Liver (tissue), 9 donors: Measurements from ENCODE around the gene CELF2. TPM values are rescaled to one million over a fixed set of nuclear protein-coding genes. Genes with fewer than 3 reads are reported as not detected.

Experiments used
- DNase-seq: peaks from one replicate; pipeline ENCODE4 v3.0.0-alpha.2; 2017; ENCODE audit warnings: low spot score
- H3K27ac ChIP-seq, 2 donors: one replicate each; pipeline ENCODE4 v1.7.0; 2013; ENCODE audit warnings: inconsistent platforms in 2 of 2, low read length in 2 of 2, control low read depth in 1 of 2, low read depth in 1 of 2, mild to moderate bottlenecking in 1 of 2
- H3K27me3 ChIP-seq, 4 donors: one replicate each; pipeline versions ENCODE4 v1.6.1 to v1.7.0; 2013; ENCODE audit warnings: low read length in 3 of 4, inconsistent platforms in 1 of 4, mild to moderate bottlenecking in 1 of 4, moderate library complexity in 1 of 4; ENCODE audit not compliant: control insufficient read depth in 4 of 4, insufficient read depth in 4 of 4
- H3K36me3 ChIP-seq, 4 donors: one replicate each; pipeline versions ENCODE4 v1.6.1 to v1.7.0; 2013; ENCODE audit warnings: low read length in 3 of 4, mild to moderate bottlenecking in 3 of 4, low read depth in 1 of 4, moderate library complexity in 1 of 4; ENCODE audit not compliant: control insufficient read depth in 4 of 4, insufficient read depth in 3 of 4
- H3K4me1 ChIP-seq, 4 donors: one replicate each; pipeline versions ENCODE4 v1.6.1 to v1.7.0; 2013; ENCODE audit warnings: low read length in 3 of 4, mild to moderate bottlenecking in 3 of 4, moderate library complexity in 1 of 4; ENCODE audit not compliant: control insufficient read depth in 4 of 4, insufficient read depth in 4 of 4
- H3K4me3 ChIP-seq, 3 donors: one replicate each; pipeline versions ENCODE4 v1.6.1 to v1.7.0; 2013; ENCODE audit warnings: low read length in 3 of 3, control low read depth in 1 of 3, low read depth in 1 of 3, mild to moderate bottlenecking in 1 of 3
- H3K9ac ChIP-seq, 2 donors: one replicate each; pipeline ENCODE4 v1.7.0; 2013; ENCODE audit warnings: low read length in 2 of 2, mild to moderate bottlenecking in 2 of 2, moderate library complexity in 2 of 2, control low read depth in 1 of 2, low read depth in 1 of 2
- H3K9me3 ChIP-seq, 4 donors: one replicate each; pipeline versions ENCODE4 v1.6.1 to v1.7.0; 2013; ENCODE audit warnings: low read length in 3 of 4; ENCODE audit not compliant: control insufficient read depth in 4 of 4
- ATF3 ChIP-seq: IDR thresholded peaks from 2 replicates; pipeline ENCODE4 v1.6.1; 2016; ENCODE audit warnings: antibody characterized with exemption
- EGR1 ChIP-seq, 2 donors: IDR thresholded peaks; 2 replicates each; pipeline ENCODE4 v1.6.1; 2016 to 2018; ENCODE audit warnings: antibody characterized with exemption in 2 of 2, low read depth in 2 of 2
- FOXA1 ChIP-seq: IDR thresholded peaks from 2 replicates; pipeline ENCODE4 v1.6.1; 2016; ENCODE audit warnings: antibody characterized with exemption
- FOXA2 ChIP-seq: IDR thresholded peaks from 2 replicates; pipeline ENCODE4 v1.6.1; 2016; ENCODE audit warnings: antibody characterized with exemption
- GABPA ChIP-seq, 2 donors: IDR thresholded peaks in 1 of 2; conservative IDR thresholded peaks in 1 of 2; 2 replicates each; pipeline ENCODE4 v1.6.1; 2016; ENCODE audit warnings: antibody characterized with exemption in 2 of 2, mild to moderate bottlenecking in 1 of 2, moderate library complexity in 1 of 2
- HNF4A ChIP-seq, 2 donors: conservative IDR thresholded peaks; 2 replicates each; pipeline ENCODE4 v1.6.1; 2016; ENCODE audit warnings: antibody characterized with exemption in 2 of 2, mild to moderate bottlenecking in 2 of 2
- HNF4G ChIP-seq: IDR thresholded peaks from 2 replicates; pipeline ENCODE4 v1.6.1; 2016; ENCODE audit warnings: antibody characterized with exemption
- JUND ChIP-seq, 2 donors: IDR thresholded peaks; 2 replicates each; pipeline ENCODE4 v1.6.1; 2016; ENCODE audit warnings: antibody characterized with exemption in 2 of 2
- MAX ChIP-seq: IDR thresholded peaks from 2 replicates; pipeline ENCODE4 v1.6.1; 2016; ENCODE audit warnings: antibody characterized with exemption
- RAD21 ChIP-seq, 2 donors: IDR thresholded peaks; 2 replicates each; pipeline ENCODE4 v1.6.1; 2016; ENCODE audit warnings: antibody characterized with exemption in 2 of 2, mild to moderate bottlenecking in 2 of 2
- REST ChIP-seq: IDR thresholded peaks from 2 replicates; pipeline ENCODE4 v1.6.1; 2016; ENCODE audit warnings: antibody characterized with exemption, mild to moderate bottlenecking
- RXRA ChIP-seq, 2 donors: IDR thresholded peaks; 2 replicates each; pipeline ENCODE4 v1.6.1; 2017 to 2018; ENCODE audit warnings: antibody characterized with exemption in 2 of 2, mild to moderate bottlenecking in 1 of 2
- SP1 ChIP-seq: IDR thresholded peaks from 2 replicates; pipeline ENCODE4 v1.6.1; 2018; ENCODE audit warnings: antibody characterized with exemption, mild to moderate bottlenecking
- TAF1 ChIP-seq: conservative IDR thresholded peaks from 2 replicates; pipeline ENCODE4 v1.6.1; 2016; ENCODE audit warnings: antibody characterized with exemption, mild to moderate bottlenecking
- YY1 ChIP-seq: IDR thresholded peaks from 2 replicates; pipeline ENCODE4 v1.6.1; 2016; ENCODE audit warnings: antibody characterized with exemption, mild to moderate bottlenecking
- WGBS: extraction: QIAGEN DNeasy Blood & Tissue Kit; methylation state at CpG from one replicate; pipeline ENCODE4 v1.1.7; 2013; 5-methylcytosine and 5-hydroxymethylcytosine counted together
- polyA plus RNA-seq, 2 donors: library from polyadenylated mRNA; stranded (reverse) in 1 of 2; unstranded in 1 of 2; fragments of 200-250 nt in 1 of 2; fragments of >200 nt in 1 of 2; fragmentation: Nextera tagmentation in 1 of 2; extraction: Ambion mirVana in 1 of 2; gene quantifications; one replicate each; pipeline versions ENCODE4 v1.2.1 to v1.2.3, GENCODE V29; 2013 to 2015
- total RNA-seq, 2 donors: library from RNA; depleted of rRNA; stranded (reverse); fragments of >200 nt; gene quantifications; one replicate each; pipeline ENCODE4 v1.2.3, GENCODE V29; 2014
- TF ChIP-seq, protein P1 (sequence below): fragments of 150-350 bp; IDR thresholded peaks from 2 replicates; pipeline ENCODE4 v1.5.1; 2017; ENCODE audit warnings: improper control_type of control experiment, low read depth, low read length; ENCODE audit not compliant: missing input control
- TF ChIP-seq, protein P2 (sequence below): IDR thresholded peaks from 2 replicates; pipeline ENCODE4 v1.6.1; 2016; ENCODE audit warnings: antibody characterized with exemption
- donor health status: healthy.
- donor health status: healthy.
- donor health status: healthy.
- donor health status: healthy.
- donor health status: healthy.

Gene CELF2
- total and polyA plus RNA-seq, 4 donors, result 1.4 to 8.5 (median 5.6) TPM

DNA sequence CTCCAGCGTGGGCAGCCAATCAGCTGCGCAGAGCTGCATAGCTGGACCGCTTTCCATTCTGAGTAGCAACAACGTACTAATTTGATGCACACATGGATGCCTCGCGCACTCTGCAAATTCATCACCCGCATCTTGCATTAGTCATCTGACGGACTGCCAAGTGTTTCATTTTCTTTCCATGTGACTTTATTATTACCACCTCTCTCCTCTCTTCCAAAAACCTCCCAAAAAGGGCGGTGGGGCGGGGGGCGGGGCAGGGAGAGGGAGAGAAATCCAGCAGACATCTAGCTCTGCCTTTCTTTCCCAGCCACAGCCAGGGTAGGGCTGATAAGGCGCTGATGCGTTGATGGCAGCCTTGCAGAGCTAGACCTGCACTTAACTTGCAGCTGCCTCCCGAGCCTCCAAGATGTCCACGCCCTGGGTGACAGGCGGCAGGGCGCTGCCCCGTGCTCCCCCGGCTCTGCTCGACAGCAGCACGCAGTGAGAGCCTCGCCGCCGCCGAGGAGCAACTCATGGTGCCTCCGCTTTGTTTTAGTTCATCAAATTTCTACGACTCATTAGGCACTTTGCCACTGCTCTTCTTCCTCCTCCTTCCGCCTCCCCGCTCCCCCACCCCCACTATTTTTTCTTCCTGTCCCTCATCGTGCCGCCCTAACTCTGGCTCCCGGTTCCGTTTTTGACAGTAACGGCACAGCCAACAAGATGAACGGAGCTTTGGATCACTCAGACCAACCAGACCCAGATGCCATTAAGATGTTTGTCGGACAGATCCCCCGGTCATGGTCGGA lies 147.3 kb downstream of the CELF2 start:
- Histone ChIP-seq H3K27me3 (peaks cover 0 to 3% (median 0%) of the 10 kb centered on the region in 4 donors), H3K4me1 (peaks cover 0 to 5% (median 4%) of the 10 kb centered on the region in 4 donors), H3K27ac (peak overlapping the region; percentile 75 to 81), H3K9ac (no peak overlapping the region), H3K9me3 (peaks cover 0 to 10% (median 0%) of the 10 kb centered on the region in 4 donors), H3K4me3 (peak overlapping the region in 2 of 3 donors; percentile 42 to 51), H3K36me3 (no peaks in the 10 kb centered on the region)
- no peak for DNase-seq
- TF ChIP-seq SP1, result no peak
- peak; percentile 20 for TF ChIP-seq TAF1
- 9% methylated on average over 38 of the region's 38 CpGs for WGBS

- TF ChIP-seq GABPA (IDR thresholded peaks at IDR 0.05 in 1 of 2, conservative IDR thresholded peaks at IDR 0.05 in 1 of 2), result no peak
- TF ChIP-seq JUND (IDR thresholded peaks at IDR 0.05), result no peak
- TF ChIP-seq RXRA (IDR thresholded peaks at IDR 0.05), result no peak
- no peak for TF ChIP-seq HNF4A (conservative IDR thresholded peaks at IDR 0.05)
- peak; percentile 37 for TF ChIP-seq YY1
- no peak for TF ChIP-seq SP1
- Histone ChIP-seq H3K4me3 (peak overlapping the region; percentile 18 to 51 (median 42)), H3K9me3 (peaks cover 0 to 10% (median 0%) of the 10 kb centered on the region in 4 donors), H3K27ac (peak overlapping the region; percentile 75 to 81), H3K27me3 (peaks cover 0 to 3% (median 0%) of the 10 kb centered on the region in 4 donors), H3K9ac (peak overlapping the region in 1 of 2 donors; percentile 65), H3K36me3 (no peaks in the 10 kb centered on the region), H3K4me1 (peaks cover 0 to 5% (median 4%) of the 10 kb centered on the region in 4 donors)
- DNase-seq, result no peak
- WGBS, result 9% methylated on average over 44 of the region's 44 CpGs
These were observed 148.2 kb downstream of the CELF2 start for GRCh38 chr10:11165591-11166543.

DNA sequence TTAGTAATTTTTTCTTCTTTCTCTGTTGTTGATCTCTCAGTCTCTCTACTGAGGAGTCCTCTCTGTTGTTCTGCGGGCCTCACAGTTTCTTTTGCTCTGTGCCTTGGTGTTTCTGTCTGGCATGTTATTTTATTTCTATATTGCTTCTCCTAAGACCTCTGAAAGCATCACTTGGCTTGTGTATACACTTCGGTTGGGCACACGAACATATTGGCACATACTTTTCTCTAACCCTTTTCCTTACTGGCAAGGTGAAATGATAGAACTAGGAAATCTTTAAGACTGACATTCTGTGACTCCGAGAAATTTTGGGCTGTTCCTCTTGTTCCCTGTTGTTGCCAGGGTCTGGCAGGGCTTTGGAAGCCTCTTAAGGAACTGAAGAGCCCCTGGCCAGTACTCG lies 148.9 kb downstream of the CELF2 start:
- Histone ChIP-seq H3K27me3 (peaks cover 0 to 3% (median 0%) of the 10 kb centered on the region in 4 donors), H3K27ac (peak overlapping the region in 1 of 2 donors; percentile 81), H3K4me1 (peaks cover 0 to 5% (median 4%) of the 10 kb centered on the region in 4 donors), H3K4me3 (peak overlapping the region; percentile 5 to 51 (median 42)), H3K9ac (peak overlapping the region in 1 of 2 donors; percentile 69), H3K36me3 (no peaks in the 10 kb centered on the region), H3K9me3 (peaks cover 0 to 6% (median 0%) of the 10 kb centered on the region in 4 donors)
- no peak for DNase-seq
- 58% methylated on average over 5 of the region's 5 CpGs for WGBS
- TF ChIP-seq MAX, result no peak
- TF ChIP-seq, protein P1, sequence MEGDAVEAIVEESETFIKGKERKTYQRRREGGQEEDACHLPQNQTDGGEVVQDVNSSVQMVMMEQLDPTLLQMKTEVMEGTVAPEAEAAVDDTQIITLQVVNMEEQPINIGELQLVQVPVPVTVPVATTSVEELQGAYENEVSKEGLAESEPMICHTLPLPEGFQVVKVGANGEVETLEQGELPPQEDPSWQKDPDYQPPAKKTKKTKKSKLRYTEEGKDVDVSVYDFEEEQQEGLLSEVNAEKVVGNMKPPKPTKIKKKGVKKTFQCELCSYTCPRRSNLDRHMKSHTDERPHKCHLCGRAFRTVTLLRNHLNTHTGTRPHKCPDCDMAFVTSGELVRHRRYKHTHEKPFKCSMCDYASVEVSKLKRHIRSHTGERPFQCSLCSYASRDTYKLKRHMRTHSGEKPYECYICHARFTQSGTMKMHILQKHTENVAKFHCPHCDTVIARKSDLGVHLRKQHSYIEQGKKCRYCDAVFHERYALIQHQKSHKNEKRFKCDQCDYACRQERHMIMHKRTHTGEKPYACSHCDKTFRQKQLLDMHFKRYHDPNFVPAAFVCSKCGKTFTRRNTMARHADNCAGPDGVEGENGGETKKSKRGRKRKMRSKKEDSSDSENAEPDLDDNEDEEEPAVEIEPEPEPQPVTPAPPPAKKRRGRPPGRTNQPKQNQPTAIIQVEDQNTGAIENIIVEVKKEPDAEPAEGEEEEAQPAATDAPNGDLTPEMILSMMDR, result no peak
- no peak for TF ChIP-seq TAF1
- TF ChIP-seq HNF4G, result no peak
- no peak for TF ChIP-seq RXRA (IDR thresholded peaks at IDR 0.05)
- TF ChIP-seq YY1, result no peak
- TF ChIP-seq FOXA2, result no peak
- TF ChIP-seq ATF3, result no peak
- TF ChIP-seq, protein P2, sequence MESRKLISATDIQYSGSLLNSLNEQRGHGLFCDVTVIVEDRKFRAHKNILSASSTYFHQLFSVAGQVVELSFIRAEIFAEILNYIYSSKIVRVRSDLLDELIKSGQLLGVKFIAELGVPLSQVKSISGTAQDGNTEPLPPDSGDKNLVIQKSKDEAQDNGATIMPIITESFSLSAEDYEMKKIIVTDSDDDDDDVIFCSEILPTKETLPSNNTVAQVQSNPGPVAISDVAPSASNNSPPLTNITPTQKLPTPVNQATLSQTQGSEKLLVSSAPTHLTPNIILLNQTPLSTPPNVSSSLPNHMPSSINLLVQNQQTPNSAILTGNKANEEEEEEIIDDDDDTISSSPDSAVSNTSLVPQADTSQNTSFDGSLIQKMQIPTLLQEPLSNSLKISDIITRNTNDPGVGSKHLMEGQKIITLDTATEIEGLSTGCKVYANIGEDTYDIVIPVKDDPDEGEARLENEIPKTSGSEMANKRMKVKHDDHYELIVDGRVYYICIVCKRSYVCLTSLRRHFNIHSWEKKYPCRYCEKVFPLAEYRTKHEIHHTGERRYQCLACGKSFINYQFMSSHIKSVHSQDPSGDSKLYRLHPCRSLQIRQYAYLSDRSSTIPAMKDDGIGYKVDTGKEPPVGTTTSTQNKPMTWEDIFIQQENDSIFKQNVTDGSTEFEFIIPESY, result no peak
- no peak for TF ChIP-seq RAD21 (IDR thresholded peaks at IDR 0.05)
- TF ChIP-seq REST, result no peak
- no peak for TF ChIP-seq JUND (IDR thresholded peaks at IDR 0.05)
- TF ChIP-seq GABPA (IDR thresholded peaks at IDR 0.05 in 1 of 2, conservative IDR thresholded peaks at IDR 0.05 in 1 of 2), result no peak
- TF ChIP-seq EGR1 (IDR thresholded peaks at IDR 0.05; ENCODE audit: low read depth in 2 of 2), result no peak
- no peak for TF ChIP-seq FOXA1
